Common myeloid progenitor, CD34-positive (primary cell): ENCODE results near the gene LPAR1.

Experiments used
- CTCF ChIA-PET: fragments of 350-600 bp; sonication (Branson Sonifier 250); formaldehyde crosslinking; loops from one replicate; lab custom pipeline; 2021; ENCODE audit warnings: antibody characterized with exemption; lab: Charles Lee
- POLR2A ChIA-PET: fragments of 350-600 bp; sonication (Branson Sonifier 250); formaldehyde crosslinking; loops from one replicate; lab custom pipeline; 2021; ENCODE audit warnings: antibody characterized with exemption; lab: Charles Lee
- DNase-seq, 3 donors: peaks; one replicate each; pipeline versions ENCODE4 v3.0.0 to v3.0.0-alpha.2; 2013
- H3K27ac ChIP-seq, 2 experiments: 1 replicate in 1 of 2; 2 replicates in 1 of 2; pipeline ENCODE4 v1.7.0; 2013; ENCODE audit warnings: inconsistent platforms in 2 of 2, low read length in 2 of 2, mild to moderate bottlenecking in 2 of 2, low read depth in 1 of 2, moderate library complexity in 1 of 2; ENCODE audit not compliant: severe bottlenecking in 2 of 2, insufficient read depth in 1 of 2, poor library complexity in 1 of 2
- H3K27me3 ChIP-seq, 5 experiments: replicated peaks in 2 of 5; 1 replicate in 3 of 5; 2 replicates in 2 of 5; pipeline versions ENCODE4 v1.6.1 to v1.7.0; 2013; ENCODE audit warnings: low read length in 4 of 5, mild to moderate bottlenecking in 2 of 5, moderate library complexity in 2 of 5, inconsistent platforms in 1 of 5; ENCODE audit not compliant: insufficient read depth in 5 of 5, control insufficient read depth in 4 of 5
- H3K36me3 ChIP-seq, 4 experiments: 1 replicate in 2 of 4; 2 replicates in 2 of 4; pipeline versions ENCODE4 v1.6.1 to v1.7.0; 2013; ENCODE audit warnings: low read length in 3 of 4, control low read depth in 1 of 4, mild to moderate bottlenecking in 1 of 4; ENCODE audit not compliant: control insufficient read depth in 4 of 4, insufficient read depth in 4 of 4
- H3K4me1 ChIP-seq, 4 experiments: 1 replicate in 3 of 4; 2 replicates in 1 of 4; pipeline versions ENCODE4 v1.6.1 to v1.7.1; 2013; ENCODE audit warnings: low read length in 3 of 4, mild to moderate bottlenecking in 3 of 4, control low read depth in 1 of 4, inconsistent platforms in 1 of 4, moderate library complexity in 1 of 4; ENCODE audit not compliant: control insufficient read depth in 4 of 4, insufficient read depth in 4 of 4; ENCODE audit errors: control extremely low read depth in 1 of 4
- H3K4me3 ChIP-seq, 7 experiments: 1 replicate in 4 of 7; 2 replicates in 3 of 7; pipeline versions ENCODE4 v1.5.1 to v1.7.0; 2013; ENCODE audit warnings: mild to moderate bottlenecking in 7 of 7, low read length in 6 of 7, moderate library complexity in 6 of 7, inconsistent platforms in 2 of 7, low read depth in 2 of 7, control low read depth in 1 of 7; ENCODE audit not compliant: insufficient read depth in 4 of 7, control insufficient read depth in 1 of 7; ENCODE audit errors: extremely low read depth in 1 of 7
- H3K9me3 ChIP-seq, 5 experiments: 1 replicate in 4 of 5; 2 replicates in 1 of 5; pipeline versions ENCODE4 v1.6.1 to v1.7.1; 2013; ENCODE audit warnings: low read length in 4 of 5, mild to moderate bottlenecking in 2 of 5, inconsistent platforms in 1 of 5, low read depth in 1 of 5, moderate library complexity in 1 of 5; ENCODE audit not compliant: control insufficient read depth in 4 of 5, insufficient read depth in 2 of 5; ENCODE audit errors: control extremely low read depth in 1 of 5
- WGBS: methylation state at CpG from one replicate; pipeline ENCODE4 v1.1.5; 2013; ENCODE audit not compliant: insufficient coverage; 5-methylcytosine and 5-hydroxymethylcytosine counted together

The LPAR1 gene

GRCh38 chr9:111039231-111039906 is 1.1 kb upstream of the LPAR1 start:
- H3K4me3 ChIP-seq, result peak overlapping the region in 5 of 7 experiments; percentile 37 to 80 (median 73)
- H3K36me3 ChIP-seq, result no peaks in the 10 kb centered on the region
- CTCF ChIA-PET, result interaction anchor here (0.8 to 1.6 kb wide), 8 partner anchors 10 to 398 kb away, joined by 3 to 6 read pairs (median 3); no protein-coding TSS in a partner anchor
- peak in 2 of 3 donors; percentile 15 to 46 for DNase-seq
- POLR2A ChIA-PET, result no interaction called here
- no peaks in the 10 kb centered on the region for H3K9me3 ChIP-seq
- peaks cover 0 to 45% (median 13%) of the 10 kb centered on the region in 5 experiments for H3K27me3 ChIP-seq
- peaks cover 6 to 39% (median 27%) of the 10 kb centered on the region in 4 experiments for H3K4me1 ChIP-seq
- 29% methylated on average over 21 of the region's 23 CpGs for WGBS
- no peak overlapping the region for H3K27ac ChIP-seq

- POLR2A ChIA-PET, result no interaction called here
- H3K4me1 ChIP-seq, result peaks cover 6 to 40% (median 27%) of the 10 kb centered on the region in 4 experiments
- peak in 2 of 3 donors; percentile 41 to 65 for DNase-seq
- no peak overlapping the region for H3K27ac ChIP-seq
- H3K4me3 ChIP-seq, result peak overlapping the region; percentile 34 to 80 (median 71)
- under 1% methylated on average over 68 of the region's 83 CpGs for WGBS
- no peaks in the 10 kb centered on the region for H3K36me3 ChIP-seq
- H3K27me3 ChIP-seq, result peaks cover 0 to 48% (median 15%) of the 10 kb centered on the region in 5 experiments
- H3K9me3 ChIP-seq, result no peaks in the 10 kb centered on the region
- CTCF ChIA-PET, result no interaction called here
These were observed 451 bp downstream of the LPAR1 start for GRCh38 chr9:111037708-111038330.

GRCh38 chr9:111037356-111037707 is 938 bp downstream of the LPAR1 start:
- Histone ChIP-seq H3K4me3 (peak overlapping the region; percentile 34 to 80 (median 71)), H3K27me3 (peaks cover 0 to 48% (median 15%) of the 10 kb centered on the region in 5 experiments), H3K4me1 (peaks cover 6 to 40% (median 27%) of the 10 kb centered on the region in 4 experiments), H3K9me3 (no peaks in the 10 kb centered on the region), H3K27ac (no peak overlapping the region), H3K36me3 (no peaks in the 10 kb centered on the region)
- POLR2A ChIA-PET, result no interaction called here
- peak in 2 of 3 donors; percentile 42 to 56 for DNase-seq
- CTCF ChIA-PET, result no interaction called here
- 9% methylated on average over 13 of the region's 13 CpGs for WGBS

- H3K9me3 ChIP-seq, result no peaks in the 10 kb centered on the region
- no peak for DNase-seq
- H3K4me3 ChIP-seq, result peak overlapping the region in 6 of 7 experiments; percentile 56 to 80 (median 72)
- ChIA-PET CTCF (no interaction called here), POLR2A (no interaction called here)
- no peaks in the 10 kb centered on the region for H3K36me3 ChIP-seq
- WGBS, result 34% methylated on average over 8 of the region's 8 CpGs
- no peak overlapping the region for H3K27ac ChIP-seq
- peaks cover 0 to 48% (median 15%) of the 10 kb centered on the region in 5 experiments for H3K27me3 ChIP-seq
- peaks cover 6 to 40% (median 27%) of the 10 kb centered on the region in 4 experiments for H3K4me1 ChIP-seq
These were observed 1.3 kb downstream of the LPAR1 start for GRCh38 chr9:111036946-111037345.

- peak in 1 of 3 donors; percentile 9 for DNase-seq
- no peak overlapping the region for H3K27ac ChIP-seq
- H3K9me3 ChIP-seq, result no peaks in the 10 kb centered on the region
- H3K36me3 ChIP-seq, result no peaks in the 10 kb centered on the region
- 2% methylated on average over 15 of the region's 15 CpGs for WGBS
- H3K27me3 ChIP-seq, result peaks cover 0 to 48% (median 15%) of the 10 kb centered on the region in 5 experiments
- peaks cover 6 to 40% (median 27%) of the 10 kb centered on the region in 4 experiments for H3K4me1 ChIP-seq
- POLR2A ChIA-PET, result no interaction called here
- CTCF ChIA-PET, result interaction anchor here (0.6 to 0.9 kb wide), 2 partner anchors 71 to 162 kb away, joined by 3 read pairs; no protein-coding TSS in a partner anchor
- H3K4me3 ChIP-seq, result peak overlapping the region in 1 of 7 experiments; percentile 73
These were observed 1.9 kb downstream of the LPAR1 start for GRCh38 chr9:111036429-111036789.

- Histone ChIP-seq H3K36me3 (no peaks in the 10 kb centered on the region), H3K27ac (no peak overlapping the region), H3K4me1 (peaks cover 6 to 40% (median 27%) of the 10 kb centered on the region in 4 experiments), H3K9me3 (no peaks in the 10 kb centered on the region), H3K4me3 (no peak overlapping the region), H3K27me3 (peaks cover 0 to 48% (median 15%) of the 10 kb centered on the region in 5 experiments)
- WGBS, result 92% methylated on average over 2 of the region's 3 CpGs
- DNase-seq, result no peak
- ChIA-PET CTCF (interaction anchor here (0.6 to 0.9 kb wide), 3 partner anchors 15 to 161 kb away, joined by 3 read pairs; no protein-coding TSS in a partner anchor), POLR2A (no interaction called here)
These were observed 2.5 kb downstream of the LPAR1 start for GRCh38 chr9:111035543-111036428.
